Spleen (tissue), 7 donors: ENCODE data around the gene ATP6V0C.

Experiments
- CTCF ChIP-seq, 11 experiments: fragments of 200-600 bp in 7 of 11; fragments of 450-650 bp in 4 of 11; sonication (generic) in 4 of 11; IDR thresholded peaks in 8 of 11; conservative IDR thresholded peaks in 3 of 11; 1 replicate in 7 of 11; 2 replicates in 4 of 11; pipeline versions ENCODE4 v1.4.0 to v1.8.0; 2016 to 2021; ENCODE audit warnings: antibody characterized with exemption in 11 of 11, inconsistent platforms in 4 of 11, mild to moderate bottlenecking in 1 of 11
- POLR2A ChIP-seq, 3 donors: fragments of 450-650 bp; IDR thresholded peaks; one replicate each; pipeline ENCODE4 v1.5.1; 2017; ENCODE audit warnings: antibody characterized with exemption in 3 of 3, mild to moderate bottlenecking in 1 of 3
- donor health status: DM: no; HTN: no; CAD: no; lungs with moderate emphysema.
- donor health status: DM: no; HTN: no; CAD: no.
- donor health status: DM: no; HTN: no; CAD: no.

GRCh38 chr16:2482708-2483534 lies 30.8 kb upstream of the ATP6V0C start:
- no peak for TF ChIP-seq CTCF (IDR thresholded peaks at IDR 0.05 in 8 of 11, conservative IDR thresholded peaks at IDR 0.05 in 3 of 11)
- TF ChIP-seq POLR2A (IDR thresholded peaks at IDR 0.05): no peak
